ENCODE results near the gene BTG2. TPM values are rescaled to one million over a fixed set of nuclear protein-coding genes. Genes with fewer than 3 reads are reported as not detected.

The BTG2 gene
- total RNA-seq, 2 experiments from 2014 or later, result 58.6 to 58.9 TPM

DNA sequence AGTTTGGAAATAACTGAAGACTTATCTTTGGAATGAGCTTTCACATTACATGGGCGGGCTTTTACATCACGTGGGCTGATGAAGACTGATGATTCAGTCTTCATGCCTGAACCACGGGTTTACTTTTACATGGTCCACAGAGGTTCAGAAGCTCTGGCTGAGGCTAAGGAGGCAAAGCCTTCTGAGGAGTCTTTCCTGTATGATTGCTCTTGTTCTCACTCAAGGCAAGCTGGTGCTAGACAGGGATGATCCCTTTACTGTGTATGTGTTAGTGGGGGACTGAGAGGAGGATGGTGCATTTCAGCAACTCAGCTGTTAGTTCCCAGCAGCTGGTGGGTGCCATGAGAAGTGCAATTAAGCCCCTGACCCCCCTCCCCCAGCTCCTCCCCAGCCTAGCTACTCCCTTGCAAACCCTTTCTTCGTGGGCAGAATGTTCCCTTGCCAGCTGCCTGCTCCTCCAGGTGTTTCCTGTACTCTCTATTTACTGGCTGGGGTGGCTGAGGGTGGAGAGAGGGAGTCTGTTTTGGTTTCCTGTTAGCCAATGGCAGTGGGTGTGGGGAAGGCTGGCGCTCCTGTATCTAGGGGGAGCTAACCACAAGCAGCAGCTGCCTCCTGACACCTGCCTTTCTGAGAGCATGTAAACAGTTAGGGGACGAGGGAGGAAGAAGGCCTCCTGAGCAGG is 15.4 kb downstream of the BTG2 start:
- Mint-ChIP-seq H3K4me1 (ENCODE audit: low read depth) (peaks cover 62% of the 10 kb centered on the region), H3K9me3 (ENCODE audit: insufficient read depth) (no peaks in the 10 kb centered on the region), H3K36me3 (ENCODE audit: low read depth) (no peaks in the 10 kb centered on the region), H3K4me3 (peak overlapping the region; percentile 61), H3K27me3 (ENCODE audit: low read depth) (peaks cover 3% of the 10 kb centered on the region), H3K27ac (peak overlapping the region; percentile 90)
- ATAC-seq (peak; percentile 81), DNase-seq (peak; percentile 86)
- ChIA-PET POLR2A (interaction anchor here (0.9 to 9.5 kb wide), 5 partner anchors 21 to 48 kb away, joined by 3 to 234 read pairs (median 4); no protein-coding TSS in a partner anchor), CTCF (interaction anchor here (1.3 to 9.7 kb wide), 10 partner anchors 11 to 168 kb away, joined by 4 to 306 read pairs (median 12); partner anchors contain the start of gene BTG2)

DNA sequence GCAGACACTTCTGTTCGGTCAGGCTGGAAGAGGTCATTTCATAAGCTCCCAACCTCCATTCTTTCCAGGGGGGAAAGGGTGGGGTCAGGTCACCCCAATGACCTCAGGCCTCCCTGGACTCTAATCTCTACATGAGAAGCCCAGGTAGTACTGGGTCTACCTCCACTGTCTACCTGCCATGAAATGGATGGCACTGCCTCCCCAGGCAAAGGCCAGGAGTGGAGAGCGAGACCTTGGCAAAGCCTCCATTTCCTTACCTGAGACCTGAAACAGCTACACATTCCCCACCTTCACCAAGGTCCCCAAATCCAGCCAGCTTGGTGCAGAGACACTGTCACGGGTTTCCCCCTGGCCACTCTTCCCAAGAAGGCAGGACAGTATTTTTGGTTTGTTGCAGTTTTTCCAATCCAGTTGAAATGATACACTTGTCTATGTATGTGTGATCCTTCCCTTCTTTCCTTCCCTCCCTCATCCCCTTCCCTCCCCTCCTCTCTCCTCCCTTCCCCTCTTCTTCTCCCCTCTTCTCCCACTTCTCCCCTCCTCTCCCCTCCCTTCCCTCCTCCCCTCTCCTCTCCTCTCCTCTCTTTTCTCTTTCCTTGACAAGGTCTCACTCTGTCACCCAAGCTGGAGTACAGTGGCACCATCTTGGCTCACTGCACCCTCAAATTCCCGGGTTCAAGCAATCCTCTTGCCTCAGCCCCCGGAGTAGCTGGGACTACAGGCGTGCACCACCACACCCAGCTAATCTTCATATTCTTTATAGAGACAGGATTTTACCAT is 16.1 kb downstream of the BTG2 start:
- Mint-ChIP-seq H3K9me3 (ENCODE audit: insufficient read depth) (no peaks in the 10 kb centered on the region), H3K27me3 (ENCODE audit: low read depth) (peaks cover 3% of the 10 kb centered on the region), H3K4me3 (peak overlapping the region; percentile 61), H3K27ac (peak overlapping the region; percentile 90), H3K36me3 (ENCODE audit: low read depth) (no peaks in the 10 kb centered on the region), H3K4me1 (ENCODE audit: low read depth) (peaks cover 69% of the 10 kb centered on the region)
- ChIA-PET POLR2A (interaction anchor here (0.9 to 9.5 kb wide), 4 partner anchors 22 to 48 kb away, joined by 3 to 234 read pairs (median 4); no protein-coding TSS in a partner anchor), CTCF (interaction anchor here (1.0 to 9.7 kb wide), 11 partner anchors 12 to 167 kb away, joined by 3 to 306 read pairs (median 6); partner anchors contain the start of gene BTG2)
- DNase-seq (no peak), ATAC-seq (no peak)

GRCh38 chr1:203322500-203323179 is 17.3 kb downstream of the BTG2 start:
- no peaks in the 10 kb centered on the region for H3K36me3 Mint-ChIP-seq (ENCODE audit: low read depth)
- ChIA-PET POLR2A (interaction anchor here (1.1 to 9.5 kb wide), 3 partner anchors 33 to 442 kb away, joined by 3 to 234 read pairs (median 81); partner anchors contain the start of gene LAX1), CTCF (interaction anchor here (1.0 to 9.7 kb wide), 6 partner anchors 13 to 51 kb away, joined by 3 to 306 read pairs (median 140); partner anchors contain the start of gene BTG2)
- DNase-seq (no peak), ATAC-seq (no peak)
- peaks cover 77% of the 10 kb centered on the region for H3K4me1 Mint-ChIP-seq (ENCODE audit: low read depth)
- H3K27me3 Mint-ChIP-seq (ENCODE audit: low read depth), result peaks cover under 1% of the 10 kb centered on the region
- H3K9me3 Mint-ChIP-seq (ENCODE audit: insufficient read depth), result no peaks in the 10 kb centered on the region
- H3K27ac Mint-ChIP-seq, result peak overlapping the region; percentile 62
- no peak overlapping the region for H3K4me3 Mint-ChIP-seq

DNA sequence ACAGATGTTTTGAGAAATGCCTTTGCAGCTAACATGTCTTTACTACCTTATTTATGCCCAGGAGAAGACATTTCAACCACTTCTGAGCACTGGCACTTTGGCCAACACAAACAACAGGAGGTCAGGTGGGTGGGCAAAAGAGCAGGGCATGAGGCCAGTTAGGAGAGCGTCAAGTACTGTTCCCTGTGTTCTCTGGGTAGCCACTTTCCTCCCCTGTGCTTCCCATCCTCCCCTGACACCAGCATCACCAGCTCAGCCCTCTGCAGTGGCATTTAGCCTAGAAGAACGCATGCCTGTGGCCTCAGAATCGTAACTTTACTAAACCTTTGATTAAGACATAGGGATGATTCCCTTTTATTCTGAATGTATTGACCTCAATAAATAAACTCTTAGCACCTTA is 18.3 kb downstream of the BTG2 start:
- DNase-seq (no peak), ATAC-seq (no peak)
- ChIA-PET POLR2A (interaction anchor here (1.1 to 9.5 kb wide), 6 partner anchors 13 to 441 kb away, joined by 3 to 234 read pairs (median 8); partner anchors contain the start of gene LAX1), CTCF (interaction anchor here (1.3 to 9.7 kb wide), 7 partner anchors 9 to 52 kb away, joined by 3 to 306 read pairs (median 135); partner anchors contain the start of gene BTG2)
- Mint-ChIP-seq H3K4me3 (peak overlapping the region; percentile 53), H3K27me3 (ENCODE audit: low read depth) (no peaks in the 10 kb centered on the region), H3K9me3 (ENCODE audit: insufficient read depth) (no peaks in the 10 kb centered on the region), H3K4me1 (ENCODE audit: low read depth) (peaks cover 86% of the 10 kb centered on the region), H3K27ac (peak overlapping the region; percentile 72), H3K36me3 (ENCODE audit: low read depth) (no peaks in the 10 kb centered on the region)

- no peaks in the 10 kb centered on the region for H3K36me3 Mint-ChIP-seq (ENCODE audit: low read depth)
- no peak for ATAC-seq
- peak; percentile 56 for DNase-seq
- peaks cover 89% of the 10 kb centered on the region for H3K4me1 Mint-ChIP-seq (ENCODE audit: low read depth)
- peak overlapping the region; percentile 56 for H3K4me3 Mint-ChIP-seq
- no peaks in the 10 kb centered on the region for H3K9me3 Mint-ChIP-seq (ENCODE audit: insufficient read depth)
- H3K27me3 Mint-ChIP-seq (ENCODE audit: low read depth), result no peaks in the 10 kb centered on the region
- POLR2A ChIA-PET, result interaction anchor here (0.8 to 9.5 kb wide), 10 partner anchors 8 to 440 kb away, joined by 3 to 234 read pairs (median 4); partner anchors contain the start of gene LAX1
- CTCF ChIA-PET, result interaction anchor here (1.2 to 9.7 kb wide), 9 partner anchors 8 to 53 kb away, joined by 3 to 306 read pairs (median 18); partner anchors contain the start of gene BTG2
- peak overlapping the region; percentile 72 for H3K27ac Mint-ChIP-seq
These were observed 19.0 kb downstream of the BTG2 start for GRCh38 chr1:203324105-203325025.

DNA sequence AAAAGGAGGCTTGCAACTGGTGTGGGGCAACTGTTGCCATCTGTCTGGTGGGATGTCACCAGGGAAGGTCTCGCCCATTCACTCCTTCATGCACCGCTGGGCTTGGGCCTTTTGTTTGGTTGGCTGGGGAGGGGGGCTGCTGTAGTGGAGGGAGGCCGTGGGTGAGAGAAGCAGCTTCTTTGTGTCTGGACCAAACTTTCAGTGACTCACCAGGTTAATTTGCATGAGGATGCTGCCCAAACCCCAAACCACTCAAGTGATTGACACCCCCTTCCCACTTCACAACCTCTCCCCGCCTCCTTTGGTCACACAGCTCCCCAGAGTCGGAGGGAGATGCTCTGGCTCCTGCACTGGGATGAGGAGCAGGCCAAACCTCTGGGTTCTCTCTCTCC is 19.7 kb downstream of the BTG2 start:
- Mint-ChIP-seq H3K27ac (peak overlapping the region; percentile 71), H3K4me3 (peak overlapping the region; percentile 56), H3K9me3 (ENCODE audit: insufficient read depth) (no peaks in the 10 kb centered on the region), H3K36me3 (ENCODE audit: low read depth) (no peaks in the 10 kb centered on the region), H3K27me3 (ENCODE audit: low read depth) (peaks cover 2% of the 10 kb centered on the region), H3K4me1 (ENCODE audit: low read depth) (peaks cover 87% of the 10 kb centered on the region)
- ChIA-PET CTCF (interaction anchor here (1.2 to 9.7 kb wide), 8 partner anchors 8 to 54 kb away, joined by 4 to 306 read pairs (median 76); partner anchors contain the start of gene BTG2), POLR2A (interaction anchor here (1.1 to 9.5 kb wide), 7 partner anchors 8 to 279 kb away, joined by 3 to 234 read pairs (median 4); no protein-coding TSS in a partner anchor)
- DNase-seq, result peak; percentile 82
- peak; percentile 6 for ATAC-seq

DNA sequence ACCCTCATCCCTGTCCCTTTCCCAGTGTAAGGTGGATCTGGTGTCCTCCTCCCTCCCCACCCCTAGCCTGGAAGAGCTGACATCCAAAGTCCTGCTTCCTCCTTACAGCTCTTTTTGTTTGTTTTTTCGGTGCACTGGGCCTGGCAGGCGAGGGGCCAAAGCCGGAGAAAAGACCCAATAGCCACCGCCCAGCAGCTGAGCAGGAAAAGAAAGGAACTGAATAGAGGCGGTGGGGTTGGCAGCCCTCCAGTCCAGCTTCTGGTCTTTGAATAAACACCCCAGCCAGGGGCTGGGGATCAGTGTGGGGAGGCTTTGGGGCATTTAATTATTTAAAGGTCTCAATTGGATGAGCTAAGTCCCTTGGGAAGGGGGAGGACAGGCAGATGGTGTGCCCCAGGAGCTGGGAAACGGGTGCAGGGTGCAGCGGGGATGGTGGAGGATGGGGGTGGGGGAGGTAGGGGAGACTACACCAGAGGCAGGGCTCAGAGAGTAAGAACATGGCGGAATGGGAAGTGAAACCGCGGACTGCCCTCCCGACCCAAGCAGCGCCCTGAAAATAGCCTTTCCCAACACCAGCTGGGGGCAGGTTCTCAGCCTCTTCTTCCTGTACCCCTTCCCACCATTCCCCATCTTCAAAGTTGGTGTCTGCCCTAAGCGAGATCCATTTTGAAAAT is 20.2 kb downstream of the BTG2 start:
- CTCF ChIA-PET, result interaction anchor here (1.2 to 9.7 kb wide), 8 partner anchors 9 to 54 kb away, joined by 4 to 306 read pairs (median 76); partner anchors contain the start of gene BTG2
- H3K27me3 Mint-ChIP-seq (ENCODE audit: low read depth), result peaks cover 2% of the 10 kb centered on the region
- peak overlapping the region; percentile 56 for H3K4me3 Mint-ChIP-seq
- no peak for ATAC-seq
- H3K4me1 Mint-ChIP-seq (ENCODE audit: low read depth), result peaks cover 81% of the 10 kb centered on the region
- H3K36me3 Mint-ChIP-seq (ENCODE audit: low read depth), result no peaks in the 10 kb centered on the region
- POLR2A ChIA-PET, result interaction anchor here (1.1 to 9.5 kb wide), 5 partner anchors 9 to 55 kb away, joined by 4 to 234 read pairs (median 10); no protein-coding TSS in a partner anchor
- no peak for DNase-seq
- peak overlapping the region; percentile 71 for H3K27ac Mint-ChIP-seq
- H3K9me3 Mint-ChIP-seq (ENCODE audit: insufficient read depth), result no peaks in the 10 kb centered on the region

DNA sequence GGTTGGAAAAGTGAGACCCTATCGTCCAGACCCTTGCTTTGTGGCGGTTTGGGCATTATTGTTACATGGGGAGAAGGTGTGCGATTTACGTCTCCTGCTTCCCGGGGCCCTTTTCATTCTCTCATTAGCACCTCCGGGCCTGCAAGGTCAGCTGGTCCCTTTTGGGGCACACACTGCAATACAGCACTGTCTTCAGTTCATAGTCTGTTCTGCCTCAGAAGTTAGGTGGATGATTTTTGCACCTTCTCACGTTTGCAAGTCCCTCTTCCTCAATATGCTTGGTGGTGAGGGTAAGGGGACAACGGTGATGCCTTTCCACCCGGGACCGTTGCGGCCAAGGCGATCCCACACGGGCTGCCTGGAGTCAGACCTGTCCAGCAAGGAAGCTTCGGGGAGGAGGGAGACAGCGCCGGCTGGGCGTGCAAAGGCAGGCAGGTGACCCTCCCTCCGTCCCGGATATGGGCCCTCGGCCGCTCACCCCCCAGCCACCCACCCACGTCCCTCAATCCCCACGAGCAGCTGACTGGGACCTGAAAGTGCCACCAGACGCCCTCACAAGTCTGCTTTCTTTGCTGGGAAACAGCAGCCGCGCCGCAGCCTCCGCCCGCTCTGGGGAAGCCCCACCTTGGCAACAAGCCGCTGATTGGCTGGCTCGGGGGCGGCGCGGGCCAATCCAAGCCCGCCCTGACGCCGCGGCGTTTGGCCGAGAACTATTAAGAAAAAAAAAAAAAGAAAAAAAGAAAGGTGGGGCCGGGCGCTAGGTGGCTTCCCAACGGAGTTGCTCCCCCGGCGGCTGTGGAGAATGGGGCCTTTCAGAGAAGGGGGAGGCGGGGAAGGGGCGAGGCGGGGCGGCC is 21.7 kb downstream of the BTG2 start:
- peak; percentile 92 for ATAC-seq
- CTCF ChIA-PET, result interaction anchor here (1.0 to 9.7 kb wide), 13 partner anchors 11 to 360 kb away, joined by 3 to 306 read pairs (median 9); partner anchors contain the start of genes BTG2 and OPTC
- no peaks in the 10 kb centered on the region for H3K9me3 Mint-ChIP-seq (ENCODE audit: insufficient read depth)
- peak overlapping the region; percentile 93 for H3K27ac Mint-ChIP-seq
- POLR2A ChIA-PET, result interaction anchor here (0.8 to 9.5 kb wide), 13 partner anchors 9 to 438 kb away, joined by 3 to 234 read pairs (median 4); partner anchors contain the start of gene LAX1
- DNase-seq, result peak; percentile 95
- no peaks in the 10 kb centered on the region for H3K36me3 Mint-ChIP-seq (ENCODE audit: low read depth)
- H3K4me3 Mint-ChIP-seq, result peak overlapping the region; percentile 73
- peaks cover 2% of the 10 kb centered on the region for H3K27me3 Mint-ChIP-seq (ENCODE audit: low read depth)
- peaks cover 66% of the 10 kb centered on the region for H3K4me1 Mint-ChIP-seq (ENCODE audit: low read depth)

All from activated CD8-positive, alpha-beta T cell treated with anti-CD3 and anti-CD28 coated beads, Interleukin-2, amount 10 ng/mL, durations not matched to agents 7 days and 5 days (primary cell).